Measurements from ENCODE around the gene PIP5K1C. TPM values are rescaled to one million over a fixed set of nuclear protein-coding genes. Genes with fewer than 3 reads are reported as not detected.

Gene PIP5K1C
- total RNA-seq, 1 experiment from 2014 or later = 23.6 TPM

DNA sequence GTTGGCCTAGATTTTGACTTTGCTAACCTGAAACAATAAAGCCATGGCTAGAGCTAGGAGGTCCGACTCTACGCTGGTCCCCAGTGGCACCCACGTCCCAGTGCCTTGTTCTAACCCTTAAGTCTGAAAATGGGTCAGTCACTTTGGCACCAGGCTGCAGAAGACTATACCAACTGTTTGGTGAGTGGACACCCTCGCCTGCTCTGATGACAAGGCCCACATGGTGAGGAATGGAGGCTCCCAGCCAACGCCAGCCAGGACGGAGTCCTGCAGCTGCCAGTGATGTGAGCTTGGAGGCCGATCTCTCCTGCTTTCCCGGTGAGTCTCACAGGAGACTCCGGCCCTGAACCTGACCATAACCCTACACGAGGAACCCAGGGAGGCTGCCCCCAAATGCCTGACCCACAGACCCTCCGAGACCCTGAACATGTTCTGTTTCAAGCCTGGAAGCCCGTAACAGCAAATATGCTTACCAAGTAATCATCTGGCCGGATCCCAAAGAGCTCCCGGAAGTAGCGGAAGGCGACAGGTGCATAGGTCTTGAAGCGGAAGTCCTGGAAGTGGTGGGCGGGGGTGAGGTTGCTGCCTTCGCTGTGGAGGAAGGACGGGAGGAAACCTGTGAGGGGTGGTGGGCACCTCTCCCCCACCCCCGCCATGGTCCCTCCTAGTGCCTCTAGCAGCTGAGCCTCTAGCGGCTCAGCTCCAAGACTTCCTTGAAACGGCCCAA, 39.6 kb downstream of the PIP5K1C start:
- no peak overlapping the region for H3K4me3 Mint-ChIP-seq (ENCODE audit: low read depth, unreplicated experiment)
- intact Hi-C loops (cut with micrococcal nuclease; ENCODE audit: unreplicated experiment) = no loop called here
- no peak overlapping the region for H3K27ac Mint-ChIP-seq (ENCODE audit: unreplicated experiment)
- H3K27me3 Mint-ChIP-seq (ENCODE audit: unreplicated experiment) = no peaks in the 10 kb centered on the region
- H3K4me1 Mint-ChIP-seq (ENCODE audit: low read depth, unreplicated experiment) = no peaks in the 10 kb centered on the region
- TF ChIP-seq, protein P1, sequence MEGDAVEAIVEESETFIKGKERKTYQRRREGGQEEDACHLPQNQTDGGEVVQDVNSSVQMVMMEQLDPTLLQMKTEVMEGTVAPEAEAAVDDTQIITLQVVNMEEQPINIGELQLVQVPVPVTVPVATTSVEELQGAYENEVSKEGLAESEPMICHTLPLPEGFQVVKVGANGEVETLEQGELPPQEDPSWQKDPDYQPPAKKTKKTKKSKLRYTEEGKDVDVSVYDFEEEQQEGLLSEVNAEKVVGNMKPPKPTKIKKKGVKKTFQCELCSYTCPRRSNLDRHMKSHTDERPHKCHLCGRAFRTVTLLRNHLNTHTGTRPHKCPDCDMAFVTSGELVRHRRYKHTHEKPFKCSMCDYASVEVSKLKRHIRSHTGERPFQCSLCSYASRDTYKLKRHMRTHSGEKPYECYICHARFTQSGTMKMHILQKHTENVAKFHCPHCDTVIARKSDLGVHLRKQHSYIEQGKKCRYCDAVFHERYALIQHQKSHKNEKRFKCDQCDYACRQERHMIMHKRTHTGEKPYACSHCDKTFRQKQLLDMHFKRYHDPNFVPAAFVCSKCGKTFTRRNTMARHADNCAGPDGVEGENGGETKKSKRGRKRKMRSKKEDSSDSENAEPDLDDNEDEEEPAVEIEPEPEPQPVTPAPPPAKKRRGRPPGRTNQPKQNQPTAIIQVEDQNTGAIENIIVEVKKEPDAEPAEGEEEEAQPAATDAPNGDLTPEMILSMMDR (IDR thresholded peaks at IDR 0.05; ENCODE audit: unreplicated experiment) = no peak
- no TSS peak for BruUV-seq (replicated peaks)
- no peaks in the 10 kb centered on the region for H3K9me3 Mint-ChIP-seq (ENCODE audit: low read depth, unreplicated experiment)
- CTCF ChIA-PET = no interaction called here
- peaks cover 24% of the 10 kb centered on the region for H3K36me3 Mint-ChIP-seq (ENCODE audit: insufficient read depth, unreplicated experiment)
- DNase-seq = no peak

DNA sequence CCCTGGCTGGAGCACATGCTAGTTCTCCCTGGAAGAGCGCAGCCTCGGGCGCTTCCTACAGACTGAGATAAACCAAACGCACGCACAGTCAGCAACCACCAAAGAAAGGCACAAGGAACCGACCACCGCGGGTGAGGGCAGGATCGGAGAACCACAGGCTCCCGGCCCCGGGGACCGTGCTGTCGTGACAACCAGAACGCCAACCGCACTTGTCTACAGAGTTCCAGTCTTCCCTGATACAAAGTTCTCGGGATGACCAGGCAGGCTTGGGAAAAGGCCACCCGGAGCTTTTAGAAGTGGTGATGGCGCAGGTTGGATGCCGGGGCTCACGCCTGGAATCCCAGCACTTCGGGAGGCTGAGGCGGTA, 40.5 kb downstream of the PIP5K1C start:
- DNase-seq = no peak
- Mint-ChIP-seq H3K4me3 (ENCODE audit: low read depth, unreplicated experiment) (no peak overlapping the region), H3K4me1 (ENCODE audit: low read depth, unreplicated experiment) (no peaks in the 10 kb centered on the region), H3K27me3 (ENCODE audit: unreplicated experiment) (no peaks in the 10 kb centered on the region), H3K36me3 (ENCODE audit: insufficient read depth, unreplicated experiment) (peaks cover 23% of the 10 kb centered on the region), H3K9me3 (ENCODE audit: low read depth, unreplicated experiment) (no peaks in the 10 kb centered on the region), H3K27ac (ENCODE audit: unreplicated experiment) (no peak overlapping the region)
- BruUV-seq (replicated peaks) = no TSS peak
- intact Hi-C loops (cut with micrococcal nuclease; ENCODE audit: unreplicated experiment) = no loop called here
- CTCF ChIA-PET = no interaction called here
- TF ChIP-seq, protein P1 (IDR thresholded peaks at IDR 0.05; ENCODE audit: unreplicated experiment) = no peak

DNA sequence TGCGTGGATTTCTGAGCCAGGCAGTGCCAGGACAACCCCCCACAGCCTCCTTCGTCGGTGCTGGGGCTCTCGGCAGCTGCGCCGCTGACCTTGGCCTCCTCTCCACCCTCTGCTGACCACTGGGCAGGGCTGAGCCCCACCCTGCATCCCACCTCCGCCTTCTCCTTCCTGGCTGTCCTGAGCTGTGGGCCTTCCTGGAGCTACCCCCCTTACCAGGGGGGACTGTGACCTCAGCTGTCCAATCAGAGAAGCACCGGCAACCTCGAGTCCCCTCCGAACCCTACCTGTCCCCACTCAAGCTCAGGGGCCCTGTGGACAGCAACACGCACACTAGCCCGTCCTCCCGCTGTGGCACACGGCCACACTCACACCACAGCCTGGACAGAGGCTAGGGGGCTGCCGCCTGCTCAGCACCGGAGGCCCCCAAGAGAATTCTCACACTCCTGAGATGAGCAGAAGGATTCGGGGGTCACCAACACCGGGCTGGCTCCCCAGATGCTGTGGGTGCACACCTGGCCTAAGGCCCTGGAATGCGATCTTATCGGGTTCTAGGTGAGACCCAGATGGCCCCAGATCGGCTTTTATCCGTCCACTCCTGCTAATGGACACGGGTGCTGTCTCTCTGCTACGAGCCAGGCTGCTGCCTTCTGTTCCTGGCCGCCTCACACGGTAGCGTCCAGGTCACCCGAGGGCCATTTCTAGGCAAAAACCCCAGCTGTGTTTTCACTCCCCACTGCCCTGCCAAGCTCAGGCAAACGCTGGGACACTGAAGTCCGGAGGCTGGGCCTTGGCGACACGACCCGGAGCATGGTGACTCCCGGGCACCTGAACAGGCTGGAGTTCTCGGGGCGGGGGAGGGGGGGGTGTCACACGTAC, 41.2 kb downstream of the PIP5K1C start:
- Mint-ChIP-seq H3K4me1 (ENCODE audit: low read depth, unreplicated experiment) (no peaks in the 10 kb centered on the region), H3K27me3 (ENCODE audit: unreplicated experiment) (no peaks in the 10 kb centered on the region), H3K9me3 (ENCODE audit: low read depth, unreplicated experiment) (no peaks in the 10 kb centered on the region), H3K27ac (ENCODE audit: unreplicated experiment) (no peak overlapping the region), H3K36me3 (ENCODE audit: insufficient read depth, unreplicated experiment) (peaks cover 20% of the 10 kb centered on the region), H3K4me3 (ENCODE audit: low read depth, unreplicated experiment) (no peak overlapping the region)
- no TSS peak for BruUV-seq (replicated peaks)
- no peak for DNase-seq
- TF ChIP-seq, protein P1 (IDR thresholded peaks at IDR 0.05; ENCODE audit: unreplicated experiment) = no peak
- CTCF ChIA-PET = no interaction called here
- intact Hi-C loops (cut with micrococcal nuclease; ENCODE audit: unreplicated experiment) = no loop called here

DNA sequence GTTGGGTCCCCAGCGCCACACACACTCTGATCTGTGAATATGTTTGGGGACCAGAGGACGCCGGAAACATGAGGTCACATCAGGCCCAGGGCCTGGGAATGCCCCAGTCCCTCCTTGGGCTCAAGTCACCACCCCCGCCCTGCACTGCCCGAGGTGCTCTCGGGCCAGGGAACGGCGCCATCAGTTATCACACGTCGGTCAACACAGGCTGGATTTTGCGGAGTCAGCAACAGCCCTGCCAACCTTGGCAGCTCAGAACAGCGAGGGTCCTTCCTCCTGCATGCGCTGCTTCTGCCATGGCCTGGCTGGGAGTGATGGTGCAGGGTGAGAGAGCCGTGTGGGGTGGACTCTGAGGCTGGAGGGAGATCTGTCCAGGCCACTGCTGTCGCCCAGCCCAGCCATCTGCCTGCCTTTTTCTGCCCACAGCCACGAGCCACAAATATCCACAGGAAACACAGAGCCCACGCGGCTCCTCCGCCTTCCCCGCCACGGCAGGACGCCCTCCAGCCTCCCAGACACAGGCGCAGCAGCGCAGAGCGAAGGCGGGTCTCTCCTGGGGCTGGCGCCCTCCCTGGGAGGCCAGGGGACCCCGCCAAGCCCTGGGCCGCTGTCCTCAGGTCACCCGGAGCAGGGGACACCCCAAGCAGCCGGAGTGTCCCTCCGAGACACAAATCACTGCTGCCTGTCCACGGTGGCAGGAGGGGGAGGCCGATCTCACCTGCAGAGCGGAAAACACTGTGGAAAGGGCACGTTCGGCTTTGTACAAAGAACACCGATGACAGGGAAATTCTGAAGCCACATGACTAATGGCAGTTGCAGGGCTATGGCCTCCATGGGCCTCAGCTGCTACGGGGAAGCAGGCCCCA, 42.0 kb downstream of the PIP5K1C start:
- no peaks in the 10 kb centered on the region for H3K9me3 Mint-ChIP-seq (ENCODE audit: low read depth, unreplicated experiment)
- H3K27ac Mint-ChIP-seq (ENCODE audit: unreplicated experiment) = no peak overlapping the region
- H3K4me3 Mint-ChIP-seq (ENCODE audit: low read depth, unreplicated experiment) = no peak overlapping the region
- no peak for DNase-seq
- H3K27me3 Mint-ChIP-seq (ENCODE audit: unreplicated experiment) = no peaks in the 10 kb centered on the region
- intact Hi-C loops (cut with micrococcal nuclease; ENCODE audit: unreplicated experiment) = no loop called here
- H3K4me1 Mint-ChIP-seq (ENCODE audit: low read depth, unreplicated experiment) = no peaks in the 10 kb centered on the region
- BruUV-seq (replicated peaks) = no TSS peak
- peaks cover 20% of the 10 kb centered on the region for H3K36me3 Mint-ChIP-seq (ENCODE audit: insufficient read depth, unreplicated experiment)
- CTCF ChIA-PET = no interaction called here
- TF ChIP-seq, protein P1 (IDR thresholded peaks at IDR 0.05; ENCODE audit: unreplicated experiment) = no peak
